ENCODE measurements around the gene CDKN2A.

The CDKN2A gene

GRCh38 chr9:21993893-21994555 lies at the start of gene CDKN2A:
Gene CDKN2A (minus strand): TSS chr9:21994392.
- DNase-seq, result peak; percentile 42 to 56

DNA sequence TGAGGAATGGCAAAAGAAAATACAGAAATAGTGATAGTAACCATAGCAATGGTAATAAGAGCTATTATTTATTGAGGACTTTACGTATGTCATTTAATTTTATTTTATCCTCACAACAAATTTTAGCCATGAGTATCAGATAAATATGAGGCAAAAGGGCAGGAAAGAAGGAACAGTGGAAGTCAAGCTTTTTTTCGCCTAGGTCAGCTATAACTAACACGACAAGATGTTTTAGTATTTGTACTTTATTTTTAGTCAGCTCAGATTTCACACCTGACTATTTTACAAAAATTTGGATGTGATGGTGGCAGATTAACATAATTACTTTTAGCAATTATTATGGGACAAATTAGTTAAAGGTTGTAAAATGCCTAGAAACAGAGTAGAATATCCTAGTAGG lies 49.7 kb upstream of the CDKN2A start:
- no peak for DNase-seq

- no peak for DNase-seq
Observed at GRCh38 chr9:22041775-22042174, 47.6 kb upstream of the CDKN2A start.

DNA sequence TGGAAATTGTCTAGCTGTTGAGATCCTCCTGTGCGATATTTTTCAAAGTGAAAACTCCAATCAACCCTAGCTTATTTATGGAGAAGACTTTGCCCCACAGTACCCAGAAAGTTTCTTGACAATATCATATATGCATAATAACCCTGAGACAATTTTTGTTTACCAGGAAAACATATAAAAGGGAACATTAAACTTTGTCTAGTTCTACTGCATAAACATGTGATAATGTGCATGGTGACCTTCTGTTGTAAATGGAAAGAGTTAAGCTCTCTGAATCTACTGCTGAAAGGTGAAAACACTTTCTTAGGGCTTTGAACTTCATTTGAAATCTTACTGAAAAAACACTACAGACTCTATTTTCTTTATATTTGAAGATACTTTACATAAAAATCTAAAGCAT lies 47.2 kb upstream of the CDKN2A start:
- no peak for DNase-seq

DNA sequence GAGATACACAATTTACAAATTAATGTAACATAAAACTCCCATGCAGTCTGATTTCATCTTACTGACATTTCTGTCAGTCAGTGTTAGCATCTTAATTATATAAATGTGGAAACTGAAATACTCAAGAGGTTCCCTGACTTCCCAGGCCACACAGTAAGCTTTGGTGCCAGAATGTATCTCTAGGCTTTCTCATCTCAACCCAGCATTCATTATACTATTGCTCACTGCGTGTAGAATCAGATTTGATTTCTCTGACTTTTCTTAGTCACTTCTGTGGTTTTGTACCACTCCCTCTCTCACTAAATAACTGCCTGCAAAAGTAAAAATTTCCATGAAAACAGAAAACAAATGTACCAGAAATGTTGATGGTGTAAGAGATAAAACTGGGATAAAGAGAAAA lies 46.6 kb upstream of the CDKN2A start:
- DNase-seq, result no peak

- no peak for DNase-seq
Observed at GRCh38 chr9:22039258-22039657, 45.1 kb upstream of the CDKN2A start.

- DNase-seq, result no peak
Observed at GRCh38 chr9:22037954-22038690, 43.9 kb upstream of the CDKN2A start.

GRCh38 chr9:22036866-22037626 lies 42.9 kb upstream of the CDKN2A start:
- no peak for DNase-seq

DNA sequence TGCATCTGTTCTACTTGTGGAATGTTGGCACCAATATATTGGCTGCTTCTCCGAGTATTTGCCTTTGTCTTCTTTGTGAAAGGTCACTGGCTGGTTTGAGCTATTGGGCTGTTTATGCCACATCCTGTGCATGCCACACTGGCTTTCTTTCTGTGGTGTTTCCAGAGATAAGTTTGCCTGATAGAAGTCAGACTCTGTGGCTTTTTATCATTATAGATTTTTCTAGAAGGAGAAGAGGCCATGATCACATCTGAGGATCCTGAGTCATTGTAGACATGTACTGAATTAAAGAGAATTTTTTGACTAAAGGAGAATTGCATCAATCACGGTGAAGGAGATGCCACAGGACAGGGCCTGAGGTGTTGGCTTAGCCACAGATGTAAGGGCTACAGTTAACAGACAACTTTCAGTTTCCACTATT lies 41.4 kb upstream of the CDKN2A start:
- DNase-seq, result no peak

GRCh38 chr9:22033012-22033630 lies 38.9 kb upstream of the CDKN2A start:
- DNase-seq, result no peak

GRCh38 chr9:22031655-22032411 lies 37.6 kb upstream of the CDKN2A start:
- DNase-seq, result no peak

DNA sequence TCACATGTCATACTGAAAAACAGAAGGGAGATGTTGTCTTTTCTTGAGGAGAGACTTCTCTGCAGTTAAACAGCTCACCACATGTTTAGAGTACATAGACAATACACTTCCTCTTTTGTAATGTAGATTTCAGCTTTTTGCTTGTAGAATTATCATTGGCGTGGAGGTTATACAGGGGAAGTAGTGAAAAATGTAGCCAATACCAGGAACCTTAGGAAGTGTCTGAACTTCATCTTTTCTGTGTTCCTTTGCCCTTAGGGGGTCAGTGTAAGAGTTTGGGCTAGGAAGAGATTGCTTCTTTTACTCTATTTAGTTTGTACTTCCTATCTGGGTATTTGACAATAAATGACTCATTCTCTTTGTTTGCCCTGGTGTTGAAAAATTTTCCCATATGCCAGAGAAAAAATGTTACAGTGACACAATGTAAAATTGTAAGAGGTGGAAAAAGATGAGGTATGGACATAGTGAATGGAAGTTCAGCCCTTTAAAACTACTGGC lies 36.0 kb upstream of the CDKN2A start:
- no peak for DNase-seq

DNA sequence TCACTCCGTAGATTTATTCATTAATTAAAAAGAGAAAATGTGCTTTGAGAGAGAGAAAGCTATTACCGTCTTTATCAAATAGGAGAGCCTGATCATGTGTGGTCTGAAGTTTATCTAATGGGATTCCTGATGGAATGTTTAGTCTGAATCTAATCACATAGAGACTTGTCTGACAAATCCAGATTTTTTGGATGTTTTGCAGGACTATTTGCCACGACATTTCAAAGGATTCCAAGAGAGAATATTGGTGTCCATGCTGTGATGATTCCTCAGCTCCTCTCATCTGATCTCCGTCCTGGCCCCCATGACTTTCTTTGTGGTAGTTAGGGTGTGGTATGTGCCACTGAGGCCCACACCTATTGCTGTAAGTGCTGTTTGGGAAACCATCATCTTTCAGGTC lies 35.0 kb upstream of the CDKN2A start:
- no peak for DNase-seq

GRCh38 chr9:22028394-22028793 lies 34.2 kb upstream of the CDKN2A start:
- DNase-seq, result no peak

- DNase-seq, result no peak
Observed at GRCh38 chr9:22026696-22027095, 32.5 kb upstream of the CDKN2A start.

DNA sequence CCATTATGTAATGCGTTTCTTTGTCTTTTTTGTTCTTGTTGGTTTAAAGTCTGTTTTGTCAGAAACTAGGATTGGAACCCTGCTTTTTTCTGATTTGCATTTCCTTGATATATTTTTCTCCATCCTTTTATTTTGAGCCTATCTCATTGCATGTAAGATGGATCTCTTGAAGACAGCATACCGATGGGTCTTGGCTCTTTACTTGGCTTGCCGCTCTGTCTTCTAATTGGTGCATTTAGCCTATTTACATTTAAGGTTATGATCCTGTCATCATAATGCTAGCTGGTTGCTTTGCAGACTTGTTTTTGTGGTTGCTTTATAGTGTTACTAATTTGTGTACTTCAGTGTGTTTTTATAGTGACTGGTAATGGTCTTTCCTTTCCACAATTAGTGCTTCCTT lies 28.2 kb upstream of the CDKN2A start:
- DNase-seq, result no peak

- DNase-seq, result no peak
Observed at GRCh38 chr9:22010866-22011625, 16.9 kb upstream of the CDKN2A start.

DNA sequence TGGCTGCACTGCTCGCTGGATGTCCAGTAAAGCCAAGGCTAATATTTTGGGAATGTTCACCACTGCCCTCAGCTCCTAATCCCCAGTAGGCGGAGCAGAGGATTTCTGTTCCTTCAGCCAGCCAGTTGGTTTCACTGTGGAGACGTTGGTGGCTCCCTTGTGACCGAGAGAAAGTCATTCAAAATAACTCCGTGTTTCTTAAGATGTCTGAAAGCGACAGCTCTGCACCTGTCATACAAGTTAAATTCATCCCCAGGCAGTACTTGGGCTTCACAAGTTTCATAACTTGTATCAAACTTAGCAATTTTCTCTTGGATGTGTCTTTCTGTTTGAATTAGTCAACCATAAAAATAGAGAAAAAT lies 15.3 kb upstream of the CDKN2A start:
- no peak for DNase-seq

DNA sequence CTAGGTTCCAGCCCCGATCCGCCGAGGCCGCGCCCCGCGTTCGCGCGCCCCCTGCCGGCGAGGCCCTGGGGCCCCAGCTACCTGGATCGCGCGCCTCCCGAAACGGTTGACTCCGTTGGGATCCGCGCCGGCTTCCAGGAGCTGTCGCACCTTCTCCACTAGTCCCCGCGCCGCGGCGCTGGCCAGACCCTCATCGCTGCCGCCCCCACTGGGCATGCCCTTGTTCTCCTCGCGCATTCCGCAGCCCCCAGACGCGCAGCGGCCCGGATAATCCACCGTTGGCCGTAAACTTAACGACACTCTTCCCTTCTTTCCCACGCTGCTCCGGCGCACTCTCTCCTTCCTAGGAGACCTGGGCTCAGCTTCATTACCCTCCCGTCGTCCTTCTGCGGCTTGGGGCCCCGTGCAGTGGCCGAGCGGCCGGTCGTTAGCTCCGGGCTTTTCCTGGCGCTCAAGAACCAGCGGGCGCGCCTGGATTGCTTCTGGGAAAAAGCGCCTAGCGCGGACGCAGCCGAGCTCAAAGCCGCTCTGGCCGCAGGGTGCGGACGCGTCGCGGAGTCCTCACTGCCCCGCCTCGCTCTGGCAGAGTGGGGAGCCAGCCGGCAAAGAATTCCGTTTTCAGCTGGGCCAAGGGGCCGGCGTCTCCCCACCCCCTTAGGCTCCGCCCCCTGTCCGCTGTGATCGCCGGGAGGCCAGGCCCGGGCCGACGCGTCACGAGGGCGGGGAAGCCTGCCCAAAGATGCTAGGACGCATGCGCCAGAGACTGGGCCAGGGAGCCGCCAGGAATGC lies 14.7 kb upstream of the CDKN2A start, which contains the start of gene CDKN2B:
CDKN2B (minus strand) TSS at position 589 of the 789 bp plus-strand sequence; CDS start at position 237, 352 bp downstream.
- DNase-seq, result peak; percentile 76 to 83

- DNase-seq, result no peak
Observed at GRCh38 chr9:22008384-22008716, 14.2 kb upstream of the CDKN2A start.
